RWPE1 (cell line): ENCODE data around the gene DNAJC6.

Experiments
- CTCF ChIA-PET: fragments of 350-600 bp; sonication (Branson Sonifier 250); formaldehyde crosslinking; extraction: SDS; loops from one replicate; lab custom pipeline; 2021; lab: Yijun Ruan, JAX
- POLR2A ChIA-PET: fragments of 400-600 bp; formaldehyde crosslinking; extraction: SDS; loops from one replicate; lab custom pipeline; 2020; ENCODE audit warnings: antibody characterized with exemption; ENCODE audit not compliant: low non-redundant PET; lab: Yijun Ruan, JAX
- DNase-seq: peaks from one replicate; pipeline ENCODE4 v3.0.0; 2012; ENCODE audit warnings: low spot score
- H3K27ac ChIP-seq: fragments of 450-650 bp; 2 replicates; pipeline ENCODE4 v1.5.1; 2017
- TF ChIP-seq, protein P1 (sequence below): fragments of 450-650 bp; conservative IDR thresholded peaks from 2 replicates; pipeline ENCODE4 v1.5.1; 2017; ENCODE audit warnings: low read depth, mild to moderate bottlenecking

The DNAJC6 gene

DNA sequence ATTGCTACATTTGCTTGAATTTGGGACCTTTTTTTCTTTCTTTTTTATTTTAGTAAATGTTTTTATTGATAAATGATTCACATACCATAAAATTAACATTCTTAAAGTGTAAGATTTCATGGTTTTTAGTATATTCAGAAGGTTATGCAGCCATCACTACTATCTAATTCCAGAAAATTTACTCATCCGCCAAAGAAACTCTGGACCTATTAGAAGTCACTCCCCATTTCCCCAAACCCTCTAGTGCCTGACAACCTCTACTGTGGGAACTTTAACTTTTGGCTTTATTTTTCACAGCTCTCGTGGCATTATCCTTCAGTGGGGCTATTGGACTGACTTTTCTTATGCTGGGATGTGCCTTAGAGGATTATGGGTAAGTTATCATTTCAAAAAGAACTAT lies 115.7 kb downstream of the DNAJC6 start:
- DNase-seq, result no peak
- TF ChIP-seq, protein P1, sequence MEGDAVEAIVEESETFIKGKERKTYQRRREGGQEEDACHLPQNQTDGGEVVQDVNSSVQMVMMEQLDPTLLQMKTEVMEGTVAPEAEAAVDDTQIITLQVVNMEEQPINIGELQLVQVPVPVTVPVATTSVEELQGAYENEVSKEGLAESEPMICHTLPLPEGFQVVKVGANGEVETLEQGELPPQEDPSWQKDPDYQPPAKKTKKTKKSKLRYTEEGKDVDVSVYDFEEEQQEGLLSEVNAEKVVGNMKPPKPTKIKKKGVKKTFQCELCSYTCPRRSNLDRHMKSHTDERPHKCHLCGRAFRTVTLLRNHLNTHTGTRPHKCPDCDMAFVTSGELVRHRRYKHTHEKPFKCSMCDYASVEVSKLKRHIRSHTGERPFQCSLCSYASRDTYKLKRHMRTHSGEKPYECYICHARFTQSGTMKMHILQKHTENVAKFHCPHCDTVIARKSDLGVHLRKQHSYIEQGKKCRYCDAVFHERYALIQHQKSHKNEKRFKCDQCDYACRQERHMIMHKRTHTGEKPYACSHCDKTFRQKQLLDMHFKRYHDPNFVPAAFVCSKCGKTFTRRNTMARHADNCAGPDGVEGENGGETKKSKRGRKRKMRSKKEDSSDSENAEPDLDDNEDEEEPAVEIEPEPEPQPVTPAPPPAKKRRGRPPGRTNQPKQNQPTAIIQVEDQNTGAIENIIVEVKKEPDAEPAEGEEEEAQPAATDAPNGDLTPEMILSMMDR, result no peak
- ChIA-PET POLR2A (interaction anchor here (0.6 kb wide), 1 partner anchor 1436 kb away, joined by 3 read pairs; no protein-coding TSS in a partner anchor), CTCF (no interaction called here)
- no peak overlapping the region for H3K27ac ChIP-seq

DNA sequence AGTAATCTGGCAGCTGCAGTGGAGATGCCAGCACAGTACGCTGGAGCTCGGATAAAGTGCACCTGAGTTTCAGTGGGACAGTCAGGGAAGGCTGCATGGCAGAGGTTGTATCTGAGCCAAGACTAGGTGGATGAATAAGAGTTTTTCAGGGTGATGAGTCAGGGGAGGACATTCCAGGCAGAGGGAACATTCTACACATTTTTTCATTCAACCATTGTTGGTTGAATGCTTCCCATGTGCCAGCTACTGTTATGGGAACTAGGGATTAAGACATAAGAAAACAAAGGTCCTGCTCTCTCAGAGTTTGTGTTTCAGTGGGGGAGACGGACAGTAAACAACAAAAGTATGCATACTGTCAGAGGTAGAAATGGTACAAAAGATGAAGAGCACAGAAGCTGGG lies 116.4 kb downstream of the DNAJC6 start:
- peak overlapping the region; percentile 67 for H3K27ac ChIP-seq
- POLR2A ChIA-PET, result no interaction called here
- CTCF ChIA-PET, result interaction anchor here (0.8 kb wide), 1 partner anchor 34 kb away, joined by 4 read pairs; no protein-coding TSS in a partner anchor
- peak; percentile 78 for DNase-seq
- TF ChIP-seq, protein P1, result no peak

DNA sequence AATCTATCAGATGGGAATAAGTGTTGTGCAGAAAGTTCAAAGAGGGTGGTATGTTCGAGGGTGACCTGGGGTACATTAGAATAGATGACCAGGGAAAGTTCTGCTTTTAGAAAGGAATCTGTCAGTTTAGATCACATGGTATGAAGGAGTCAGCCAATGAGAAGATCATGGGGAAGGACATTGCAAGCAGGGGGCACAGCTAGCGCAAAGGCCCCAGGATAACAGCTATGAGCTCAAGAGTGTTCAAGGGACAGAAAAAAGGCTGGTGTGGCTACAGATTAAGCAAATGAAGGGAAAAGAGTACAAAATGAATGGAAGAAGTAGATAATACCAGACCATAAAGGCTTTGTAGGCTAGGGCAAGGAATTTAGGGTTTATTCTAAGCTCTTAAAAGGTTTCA lies 119.7 kb downstream of the DNAJC6 start:
- CTCF ChIA-PET, result no interaction called here
- POLR2A ChIA-PET, result no interaction called here
- TF ChIP-seq, protein P1, result no peak
- no peak for DNase-seq
- no peak overlapping the region for H3K27ac ChIP-seq

DNA sequence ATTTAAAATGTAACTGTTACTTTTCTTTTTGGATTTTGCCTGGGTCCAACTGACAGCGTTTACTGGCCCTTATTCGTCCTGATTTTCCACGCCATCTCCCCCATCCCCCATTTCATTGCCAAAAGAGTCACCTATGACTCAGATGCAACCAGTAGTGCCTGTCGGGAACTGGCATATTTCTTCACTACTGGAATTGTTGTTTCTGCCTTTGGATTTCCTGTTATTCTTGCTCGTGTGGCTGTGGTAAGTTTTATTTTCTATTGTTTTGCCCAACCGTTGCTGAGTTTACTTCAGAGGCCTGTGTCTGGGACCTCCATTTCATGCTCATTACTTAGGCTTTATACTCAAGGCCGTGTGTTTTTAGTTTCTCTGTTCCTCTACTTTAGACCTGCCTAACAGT lies 120.5 kb downstream of the DNAJC6 start:
- no peak overlapping the region for H3K27ac ChIP-seq
- DNase-seq, result peak; percentile 83
- ChIA-PET CTCF (interaction anchor here (0.7 kb wide), 1 partner anchor 61 kb away, joined by 3 read pairs; no protein-coding TSS in a partner anchor), POLR2A (no interaction called here)
- TF ChIP-seq, protein P1, result no peak

DNA sequence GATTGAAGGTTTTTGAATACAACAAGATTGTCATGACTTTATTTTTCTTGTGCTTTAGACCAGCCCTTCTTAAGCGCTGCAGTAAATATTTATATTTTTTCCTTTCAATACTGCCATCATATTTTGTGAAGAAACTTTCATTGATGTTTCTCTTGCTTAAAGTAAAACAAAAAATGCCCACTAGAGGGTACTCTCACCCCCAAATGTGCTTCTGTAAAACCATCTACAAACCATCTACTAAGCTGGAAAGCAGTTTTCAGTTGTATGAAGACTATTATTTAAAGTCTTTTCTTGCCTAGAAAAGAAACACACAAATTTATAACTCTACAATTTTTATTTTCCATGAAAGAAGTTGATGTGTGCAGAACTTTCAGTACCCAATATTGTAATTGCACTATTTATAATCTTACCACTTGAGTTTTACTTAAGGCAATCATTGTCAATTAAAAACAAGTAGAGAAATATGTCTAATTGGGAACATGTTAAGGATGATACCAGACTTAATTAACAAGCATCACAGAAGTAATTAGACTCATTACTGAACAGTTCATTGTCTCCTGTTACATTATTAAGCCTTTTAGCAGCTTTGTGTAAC lies 121.9 kb downstream of the DNAJC6 start:
- no peak overlapping the region for H3K27ac ChIP-seq

GRCh38 chr1:65432918-65433317 lies 123.6 kb downstream of the DNAJC6 start:
- ChIA-PET CTCF (no interaction called here), POLR2A (no interaction called here)
- no peak overlapping the region for H3K27ac ChIP-seq
- no peak for DNase-seq
- TF ChIP-seq, protein P1, result no peak

More for the DNA sequence above, 121.9 kb downstream of the DNAJC6 start:
- POLR2A ChIA-PET, result no interaction called here
- CTCF ChIA-PET, result interaction anchor here (0.5 to 1.1 kb wide), 4 partner anchors 8 to 158 kb away, joined by 3 read pairs; no protein-coding TSS in a partner anchor
- no peak for DNase-seq
- TF ChIP-seq, protein P1, result peak; percentile 44
